HG03097 (cell line): ENCODE results near the gene CDC27.
"Not testable (repeated sequence)": the region's sequence is repeated elsewhere in the genome, so short reads cannot be mapped to it uniquely, and the experiment has no call there.

Source experiments
- ATAC-seq: cut with Tn5 transposase; IDR thresholded peaks from one replicate; pipeline ENCODE4 v1.9.1; 2021; ENCODE audit not compliant: unreplicated experiment, low FRiP score

The CDC27 gene

DNA sequence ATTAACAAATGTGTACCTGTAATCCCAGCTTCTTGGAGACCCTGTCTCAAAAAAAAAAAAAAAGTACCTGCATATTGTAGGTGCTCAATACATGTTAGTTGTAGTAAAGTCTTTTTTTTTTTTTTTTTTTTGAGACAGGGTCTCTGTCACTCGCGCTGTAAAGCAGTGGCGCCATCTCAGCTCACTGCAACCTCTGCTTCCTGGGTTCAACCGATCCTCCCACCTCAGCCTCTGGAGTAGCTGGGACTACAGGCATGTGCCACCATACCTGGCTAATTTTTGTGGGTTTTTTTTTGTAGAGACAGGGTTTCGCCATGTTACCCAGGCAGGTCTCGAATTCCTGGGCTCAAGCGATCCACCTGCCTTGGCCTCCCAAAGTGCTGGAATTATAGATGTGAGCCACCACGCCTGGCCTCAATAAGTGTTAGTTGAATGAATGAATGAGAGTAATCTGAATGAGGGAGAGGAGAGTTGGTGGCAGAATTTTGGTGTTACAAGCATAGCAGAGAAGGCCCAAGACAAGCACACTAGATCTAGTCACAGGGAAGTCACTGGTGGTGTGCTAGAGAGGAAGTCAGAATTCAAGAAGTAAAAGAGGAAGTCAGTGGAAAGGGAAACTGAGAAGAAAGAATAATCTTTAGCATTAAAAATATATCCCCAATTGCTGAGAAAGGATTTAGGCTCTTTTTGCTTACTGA lies 10.7 kb upstream of the CDC27 start:
- ATAC-seq, result no peak

DNA sequence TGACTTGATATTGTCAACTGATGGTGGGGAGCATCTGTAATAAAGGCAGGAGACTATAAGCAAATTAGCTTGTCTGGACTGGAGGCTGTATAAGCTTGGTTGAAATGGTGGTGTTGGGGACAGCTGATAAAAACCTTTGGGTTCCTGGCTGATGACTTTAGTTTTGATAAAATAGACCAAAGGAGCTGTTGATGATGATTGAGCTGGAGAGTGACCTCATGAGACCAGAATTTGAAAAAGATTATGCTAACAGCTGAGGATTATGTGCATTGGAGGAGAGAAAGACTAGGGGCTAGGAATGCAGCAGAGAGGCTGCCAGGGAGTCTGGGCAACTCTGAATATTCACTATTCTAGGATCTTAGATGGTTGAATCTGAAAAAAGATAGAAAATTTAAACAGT lies 8.7 kb upstream of the CDC27 start:
- ATAC-seq, result no peak

DNA sequence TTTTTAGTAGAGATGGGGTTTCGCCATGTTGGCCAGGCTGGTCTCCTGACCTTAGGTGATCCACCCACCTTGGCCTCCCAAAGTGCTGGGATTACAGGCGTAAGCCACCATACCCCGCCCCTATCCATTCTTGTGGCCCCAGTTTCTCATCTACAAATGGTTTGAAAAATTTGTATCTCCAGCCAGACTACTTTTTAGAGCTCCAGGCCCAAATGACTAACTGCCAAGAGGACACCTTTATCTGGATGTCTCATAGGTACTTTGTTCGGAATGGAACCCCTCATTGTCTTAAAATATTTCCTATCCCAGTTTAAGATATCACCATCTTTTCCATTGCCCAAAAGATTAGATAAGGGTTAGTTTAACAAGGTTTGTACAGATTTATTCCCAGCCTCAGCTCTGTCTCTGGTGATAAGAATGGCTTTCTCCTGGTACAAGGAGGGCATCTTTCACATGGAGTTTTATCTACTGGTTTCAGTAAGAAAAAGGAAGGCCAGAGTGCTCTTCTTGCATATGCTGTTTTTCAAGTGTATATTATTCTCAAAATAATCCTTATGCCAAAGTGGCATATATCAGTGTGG lies 4.9 kb upstream of the CDC27 start:
- no peak for ATAC-seq

DNA sequence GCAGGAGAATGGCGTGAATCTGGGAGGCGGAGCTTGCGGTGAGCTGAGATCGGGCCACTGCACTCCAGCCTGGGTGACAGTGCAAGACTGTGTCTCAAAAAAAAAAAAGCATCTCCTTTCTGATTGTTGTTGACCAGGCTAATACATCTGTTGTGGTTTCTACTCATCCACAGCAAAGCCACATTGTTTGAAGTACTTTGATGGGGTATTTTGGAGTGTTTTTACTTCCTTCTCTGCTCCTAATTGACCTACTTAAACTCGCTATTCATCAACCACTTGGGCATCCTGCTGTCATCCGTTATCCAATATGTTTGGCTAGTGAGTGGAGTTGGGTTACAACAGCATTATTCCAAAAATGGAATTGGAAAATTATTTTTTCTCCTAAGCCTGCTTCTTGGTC lies 3.5 kb upstream of the CDC27 start:
- ATAC-seq, result no peak

DNA sequence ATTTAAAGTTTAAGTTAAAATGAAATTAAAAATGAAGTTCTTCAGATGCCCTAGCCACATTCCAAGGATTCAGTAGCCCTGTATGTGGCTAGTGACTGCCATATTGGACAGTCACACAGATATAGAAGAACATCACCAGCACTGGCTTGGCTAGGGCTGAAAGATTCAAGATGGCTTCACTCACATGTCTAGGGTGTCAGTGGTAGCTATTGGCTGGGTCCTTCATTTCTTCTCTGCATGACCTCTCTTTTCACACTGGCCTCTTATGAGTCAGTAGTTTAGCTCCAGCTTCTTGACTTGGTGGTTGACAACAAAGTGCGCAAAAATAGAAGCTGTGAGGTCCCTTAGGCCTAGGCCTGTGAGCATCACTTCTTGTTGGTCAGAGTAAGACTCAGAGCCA lies 1.7 kb upstream of the CDC27 start:
- ATAC-seq, result no peak

DNA sequence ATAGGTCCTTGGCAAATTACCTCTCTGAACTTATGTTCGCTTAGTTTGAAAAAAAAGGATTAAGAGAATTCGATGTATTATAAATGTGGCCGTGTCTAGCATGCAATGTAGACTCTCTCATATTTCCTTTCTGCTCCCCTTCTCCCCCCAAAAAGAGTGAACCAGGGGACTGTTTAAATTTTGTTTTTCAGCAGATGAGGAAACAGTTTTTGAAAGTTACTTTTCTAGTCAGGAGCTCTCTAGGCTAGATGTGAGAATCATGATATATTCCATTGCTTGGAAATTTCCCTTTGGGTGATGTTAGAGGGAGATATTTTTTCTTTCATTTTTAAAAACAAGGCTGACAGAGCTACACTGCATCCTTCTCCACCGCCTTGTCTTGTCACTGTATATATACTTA lies 1.1 kb upstream of the CDC27 start:
- no peak for ATAC-seq

DNA sequence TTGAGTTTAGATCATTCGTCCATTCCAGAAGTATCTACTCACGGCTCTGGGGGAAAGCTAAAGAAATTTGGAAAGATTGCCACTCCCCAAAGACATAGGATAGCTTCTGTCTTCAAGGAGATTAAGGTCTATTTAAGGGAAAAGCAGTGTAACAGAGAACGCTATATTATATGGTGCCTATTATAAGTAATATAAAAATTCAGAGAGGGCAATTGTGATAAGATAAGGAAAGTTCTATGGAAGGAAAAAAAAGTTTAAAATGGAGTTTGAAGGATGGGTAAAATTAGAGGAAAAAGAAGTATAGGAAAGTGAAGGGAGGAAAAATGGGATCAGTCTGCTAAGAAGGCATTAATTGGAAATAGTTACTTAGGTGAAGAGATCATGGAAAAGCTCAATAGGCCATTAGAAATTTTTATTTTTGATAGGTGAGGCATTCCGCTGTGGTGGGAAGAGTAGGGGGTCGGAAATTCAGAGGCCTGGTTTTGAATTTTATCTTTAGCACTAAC lies 690 bp upstream of the CDC27 start:
- ATAC-seq, result no peak

DNA sequence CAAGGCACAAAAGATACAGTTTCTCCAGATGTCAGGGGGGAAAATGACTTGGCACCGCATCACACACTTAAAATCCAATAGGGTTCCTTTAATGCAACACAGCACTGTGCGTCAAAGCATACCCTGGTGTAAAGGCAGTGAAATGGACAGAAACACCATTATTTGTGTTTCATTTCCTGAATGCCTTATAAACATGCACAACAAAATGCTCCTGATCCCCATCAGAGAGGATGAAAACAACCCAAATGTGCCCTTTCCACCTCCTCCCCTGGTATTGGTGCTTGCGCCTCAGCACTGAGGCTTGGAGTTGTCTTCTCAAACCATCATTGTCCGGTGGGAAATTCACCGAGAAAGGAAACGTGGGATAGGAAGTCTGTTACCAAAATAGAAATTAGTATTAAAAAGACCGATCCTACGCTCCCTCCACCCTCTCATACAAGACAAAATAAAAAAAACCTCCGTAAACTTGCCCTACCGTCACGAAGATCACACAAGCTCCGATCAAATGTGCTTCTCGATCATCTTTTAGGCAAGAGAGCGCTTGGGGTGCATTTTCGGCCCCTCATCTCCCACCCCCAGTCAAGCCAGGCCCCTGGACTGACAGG lies 722 bp downstream of the CDC27 start:
- ATAC-seq, result no peak

DNA sequence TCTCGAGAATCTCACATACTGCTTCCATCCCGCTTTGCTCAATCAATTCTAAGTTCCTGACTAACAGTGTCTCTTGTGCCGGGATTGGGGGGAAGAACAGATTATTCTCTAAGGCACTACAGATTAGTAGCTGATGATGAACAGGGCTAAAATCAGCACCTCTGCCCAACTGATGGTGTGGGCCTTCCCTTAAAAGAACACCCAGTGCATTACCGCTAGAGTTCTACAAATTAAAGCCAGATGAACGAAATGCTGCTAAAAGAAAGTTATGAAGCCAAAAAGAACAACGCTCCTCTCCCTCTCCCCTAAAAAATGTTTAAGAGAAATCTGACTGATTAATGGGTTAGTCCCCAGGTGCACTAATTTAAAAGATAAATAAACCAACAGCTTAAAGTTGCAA lies 4.4 kb downstream of the CDC27 start:
- no peak for ATAC-seq

DNA sequence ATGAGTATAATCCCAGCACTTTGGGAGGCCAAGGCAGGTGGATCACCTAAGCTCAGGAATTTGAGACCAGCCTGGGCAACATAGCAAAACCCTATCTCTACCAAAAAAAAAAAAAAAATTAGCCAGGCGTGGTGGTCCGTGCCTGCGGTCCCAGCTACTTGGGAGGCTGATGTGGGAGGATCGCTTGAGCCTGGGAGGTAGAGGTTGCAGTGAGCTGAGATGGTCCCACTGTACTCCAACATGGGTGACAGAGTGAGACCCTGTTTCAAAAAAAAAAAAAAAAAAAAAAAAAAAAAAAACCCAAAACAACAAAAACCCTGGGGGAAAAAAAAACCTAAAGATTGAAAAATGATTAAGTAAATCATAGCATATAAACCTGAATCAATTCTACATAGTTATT lies 8.1 kb downstream of the CDC27 start:
- ATAC-seq, result not testable (repeated sequence)

DNA sequence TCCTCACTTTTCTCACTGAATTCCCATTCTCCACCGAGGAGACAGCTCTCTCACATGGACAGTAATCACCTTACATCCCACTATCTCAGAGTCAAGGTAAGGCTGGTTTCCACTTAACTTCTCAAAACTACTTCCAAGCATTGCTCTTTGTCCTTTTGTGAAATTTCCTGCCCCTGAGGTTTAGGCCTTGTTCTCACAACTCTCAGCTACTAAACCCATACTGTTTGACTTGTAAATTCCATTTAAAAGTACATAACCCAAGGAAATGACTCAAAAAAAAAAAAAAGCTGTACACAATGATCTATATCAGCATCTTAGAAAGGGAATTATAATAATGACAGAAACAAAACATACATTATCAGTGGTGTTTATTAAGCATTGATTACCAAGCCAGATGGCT lies 8.8 kb downstream of the CDC27 start:
- no peak for ATAC-seq

DNA sequence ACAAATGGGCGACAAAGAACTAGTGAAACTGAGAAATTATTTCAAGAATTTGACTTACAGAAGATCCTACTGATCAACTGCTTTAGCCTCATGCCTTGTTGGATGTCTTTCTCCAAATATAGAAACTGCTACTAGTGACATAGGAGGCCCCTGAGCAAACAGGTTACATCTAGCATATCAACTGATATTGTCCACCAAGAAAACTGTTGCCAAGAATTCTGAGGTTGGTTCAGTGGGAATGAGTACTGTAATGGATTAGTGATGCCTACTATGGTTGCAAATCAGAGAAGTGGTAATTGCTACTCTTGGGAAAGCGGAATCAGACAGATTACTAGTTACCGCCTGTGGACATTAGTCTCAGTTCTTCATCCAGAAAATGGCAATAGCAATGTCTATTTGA lies 10.0 kb downstream of the CDC27 start:
- no peak for ATAC-seq

DNA sequence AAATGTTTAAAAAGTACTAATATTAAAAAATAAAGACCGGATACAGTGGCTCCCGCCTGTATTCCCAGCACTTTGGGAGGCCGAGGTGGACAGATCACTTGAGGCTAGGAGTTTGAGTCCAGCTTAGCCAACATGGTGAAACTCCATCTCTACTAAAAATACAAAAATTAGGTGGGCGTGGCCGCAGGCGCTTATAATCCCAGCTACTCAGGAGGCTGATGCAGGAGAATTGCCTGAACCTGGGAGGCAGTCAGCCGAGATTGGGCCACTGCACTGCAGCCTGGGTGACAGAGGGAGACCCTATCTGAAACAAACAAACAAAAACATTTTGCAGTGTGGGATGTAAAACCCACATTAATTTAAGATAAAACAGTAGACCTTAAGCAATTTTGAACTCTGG lies 11.8 kb downstream of the CDC27 start:
- no peak for ATAC-seq

DNA sequence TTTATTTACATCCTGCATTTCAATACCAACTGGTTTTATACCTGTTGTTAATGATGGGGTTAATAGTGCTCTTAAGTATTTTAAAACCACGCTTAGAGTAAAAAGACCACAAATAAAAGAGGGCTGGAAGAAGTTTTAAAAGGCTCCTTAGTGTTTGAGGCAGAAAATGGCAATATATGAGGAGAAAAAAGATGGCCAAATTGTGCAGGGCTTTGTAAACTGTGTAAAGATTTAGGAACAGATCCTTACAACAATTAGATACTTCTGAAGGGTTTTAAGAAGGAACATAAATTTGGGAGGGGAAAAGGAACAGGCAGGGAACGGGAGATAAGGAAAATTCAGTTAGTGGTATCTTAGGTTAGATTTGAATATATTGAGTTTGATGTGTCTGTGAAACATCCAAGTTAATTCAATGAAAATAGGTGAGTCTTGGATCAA lies 12.7 kb downstream of the CDC27 start:
- ATAC-seq, result no peak

DNA sequence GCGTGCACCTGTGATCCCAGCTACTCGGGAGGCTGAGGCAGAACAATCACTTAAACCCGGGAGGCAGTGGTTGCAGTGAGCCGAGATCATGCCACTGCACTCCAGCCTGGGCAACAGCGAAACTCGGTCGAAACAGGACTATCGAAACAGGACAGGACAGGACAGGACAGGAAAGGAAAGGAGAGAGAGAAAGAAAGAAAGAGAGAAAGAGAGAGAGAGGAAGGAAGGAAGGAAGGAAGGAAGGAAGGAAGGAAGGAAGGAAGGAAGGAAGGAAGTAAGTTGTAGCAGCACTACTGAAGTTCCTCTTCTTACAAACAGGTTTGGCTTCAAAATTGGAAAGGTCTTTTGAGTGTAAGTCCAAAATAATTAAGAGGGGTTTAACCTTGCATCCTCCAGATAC lies 14.3 kb downstream of the CDC27 start:
- not testable (repeated sequence) for ATAC-seq

DNA sequence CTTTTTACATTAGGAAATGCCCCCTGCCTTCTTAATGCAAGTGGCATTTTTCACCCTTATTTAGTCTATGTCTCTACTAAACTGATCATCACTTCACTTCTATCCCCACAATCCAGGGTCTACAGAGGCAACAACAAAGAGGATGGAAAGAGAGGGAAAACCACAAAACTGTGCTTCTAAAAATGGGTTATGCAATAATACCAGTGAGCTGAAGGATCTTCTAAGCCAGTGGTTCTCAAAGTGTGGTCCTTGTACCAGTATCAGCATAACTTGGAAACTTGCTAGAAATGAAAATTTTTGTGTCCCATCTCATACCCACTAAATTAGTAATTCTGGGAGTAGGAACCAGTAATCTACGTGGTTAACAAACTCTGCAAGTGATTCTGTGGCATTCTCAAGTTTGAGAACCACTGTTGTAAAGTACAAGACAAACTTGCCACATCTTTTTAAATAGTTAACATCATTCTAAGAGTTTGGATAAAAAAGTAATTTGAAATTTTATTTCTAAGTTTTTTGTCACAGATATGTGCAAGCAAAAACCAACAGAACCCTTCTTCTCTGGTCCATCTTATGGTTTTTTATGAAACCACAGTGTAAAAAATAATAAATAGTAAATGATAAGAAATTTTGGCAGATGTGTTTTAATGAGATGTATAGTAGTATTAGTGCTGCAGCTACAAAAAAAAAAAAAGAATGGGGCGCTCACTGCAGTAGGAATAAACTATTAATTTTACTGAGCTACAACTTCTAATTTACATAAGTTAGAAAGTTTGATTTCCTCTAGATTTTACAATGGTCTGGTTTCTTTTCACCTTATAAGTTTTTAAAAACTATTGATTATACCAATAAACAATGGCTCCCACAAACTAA lies 16.2 kb downstream of the CDC27 start:
- no peak for ATAC-seq

DNA sequence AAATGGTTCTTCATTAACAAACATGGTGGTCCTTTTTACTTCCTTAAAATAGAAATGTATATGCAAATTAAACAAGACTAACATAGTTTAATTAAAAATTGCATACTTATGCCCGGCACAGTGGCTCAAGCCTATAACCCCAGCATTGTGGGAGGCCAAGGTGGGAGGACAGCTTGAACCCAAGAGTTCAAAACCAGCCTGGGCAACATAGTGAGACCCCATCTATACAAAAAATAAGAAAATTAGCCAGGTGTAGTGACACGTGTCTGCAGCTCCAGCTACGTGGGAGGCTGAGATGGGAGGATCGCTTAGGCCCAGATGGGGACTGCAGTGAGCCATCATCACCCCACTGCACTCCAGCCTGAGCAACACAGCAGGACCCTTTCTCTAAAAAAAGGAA lies 18.4 kb downstream of the CDC27 start:
- ATAC-seq, result no peak

DNA sequence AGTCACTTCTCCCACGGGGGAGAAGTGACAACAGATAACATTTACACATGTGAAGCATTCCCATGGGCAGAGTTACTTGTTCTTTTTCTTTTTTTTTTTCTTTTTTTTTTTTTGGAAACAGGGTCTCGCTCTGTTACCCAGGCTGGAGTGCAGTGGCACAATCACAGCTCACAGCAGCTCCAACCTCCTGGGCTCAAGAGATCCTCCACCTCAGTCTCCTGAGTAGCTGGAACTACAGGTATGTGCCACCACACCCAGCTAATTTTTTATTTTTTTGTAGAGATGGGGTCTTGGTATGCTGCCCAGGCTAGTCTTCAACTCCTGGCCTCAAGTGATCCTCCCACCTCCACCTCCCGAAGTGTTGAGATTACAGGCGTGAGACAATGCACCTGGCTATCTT lies 20.2 kb downstream of the CDC27 start:
- not testable (repeated sequence) for ATAC-seq

DNA sequence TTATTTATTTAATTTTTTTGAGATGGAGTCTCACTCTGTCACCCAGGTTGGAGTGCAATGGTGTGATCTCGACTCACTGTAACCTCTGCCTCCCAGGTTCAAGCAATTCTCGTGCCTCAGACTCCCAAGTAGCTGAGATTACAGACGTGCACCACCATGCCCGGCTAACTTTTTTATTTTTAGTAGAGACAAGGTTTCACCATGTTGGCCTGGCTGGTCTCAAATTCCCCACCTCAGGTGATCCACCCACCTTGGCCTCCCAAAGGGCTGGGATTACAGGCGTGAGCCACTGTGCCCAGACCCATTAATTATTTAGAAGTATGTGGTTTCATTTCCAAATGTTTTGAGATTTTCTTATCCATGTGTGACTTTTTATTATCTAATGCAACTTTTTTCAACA lies 22.2 kb downstream of the CDC27 start:
- ATAC-seq, result not testable (repeated sequence)

DNA sequence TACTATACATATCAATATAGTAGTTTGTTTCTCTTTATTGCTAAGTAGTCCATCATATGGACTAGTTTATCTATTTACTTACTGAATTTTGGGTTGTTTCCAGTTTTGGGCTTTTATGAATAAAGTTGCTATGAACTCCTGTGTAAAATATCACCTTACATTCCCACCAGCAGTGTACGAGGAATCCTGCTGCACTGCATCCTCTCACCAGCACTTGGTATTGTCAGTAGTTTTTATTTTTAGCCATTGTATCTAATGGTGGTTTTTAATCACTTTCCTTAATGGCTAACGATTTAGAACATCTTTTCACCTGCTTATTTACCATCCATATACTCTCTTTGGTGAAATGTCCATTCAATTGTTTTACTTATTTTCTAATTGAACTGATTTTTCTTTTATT lies 24.0 kb downstream of the CDC27 start:
- no peak for ATAC-seq

DNA sequence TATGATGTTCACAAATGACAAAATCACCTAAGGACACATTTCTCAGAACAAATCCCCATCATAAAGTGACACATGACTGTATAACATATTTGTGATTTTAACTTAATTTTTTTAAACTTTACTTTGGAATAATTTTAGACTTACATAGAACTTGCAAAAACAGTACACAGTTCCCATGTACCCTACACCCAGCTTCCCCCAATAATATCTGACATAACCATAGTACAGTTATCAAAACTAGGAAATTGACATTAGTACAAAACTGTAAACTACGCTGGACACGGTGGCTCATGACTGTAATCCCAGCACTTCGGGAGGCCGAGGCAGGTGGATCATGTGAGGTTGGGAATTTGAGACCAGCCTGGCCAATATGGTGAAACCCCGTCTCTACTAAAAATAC lies 24.8 kb downstream of the CDC27 start:
- no peak for ATAC-seq
